Uterus (tissue), 2 donors: ENCODE results near the gene OSBPL1A.

Experiments used
- POLR2A ChIP-seq, 2 donors: fragments of 450-650 bp; IDR thresholded peaks; one replicate each; pipeline ENCODE4 v1.6.1; 2016; ENCODE audit warnings: antibody characterized with exemption in 2 of 2, mild to moderate bottlenecking in 1 of 2, moderate library complexity in 1 of 2
- TF ChIP-seq, protein P1 (sequence below), 4 experiments: fragments of 200-600 bp in 2 of 4; fragments of 450-650 bp in 2 of 4; sonication (generic) in 2 of 4; IDR thresholded peaks; one replicate each; pipeline ENCODE4 v1.5.1; 2016 to 2019; ENCODE audit warnings: antibody characterized with exemption in 4 of 4, mild to moderate bottlenecking in 2 of 4, moderate library complexity in 1 of 4

DNA sequence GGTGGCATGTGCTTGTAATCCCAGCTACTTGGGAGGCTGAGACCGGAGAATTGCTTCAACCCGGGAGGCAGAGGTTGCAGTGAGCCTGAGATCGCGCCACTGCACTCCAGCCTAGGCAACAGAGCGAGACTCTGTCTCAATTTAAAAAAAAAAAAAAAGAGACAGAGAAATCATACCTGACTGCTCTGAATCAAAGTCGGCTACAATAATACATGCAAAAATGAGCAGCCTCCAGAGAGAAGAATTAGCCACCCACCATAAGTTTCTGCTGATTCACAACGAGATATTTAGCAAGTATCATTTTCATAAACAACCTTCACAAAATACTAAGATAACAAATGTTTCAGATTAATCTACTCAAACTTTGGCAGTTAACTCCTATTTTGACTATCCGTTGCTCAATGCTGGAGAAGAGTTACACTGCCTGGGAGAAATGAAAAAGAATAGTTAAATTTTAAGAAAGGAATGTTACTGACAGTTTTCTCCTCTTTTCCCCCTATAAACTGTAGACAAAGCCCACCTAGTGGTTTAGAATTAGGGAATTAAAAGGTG lies 1.5 kb downstream of the OSBPL1A start:
- no peak for TF ChIP-seq POLR2A (IDR thresholded peaks at IDR 0.05)
- TF ChIP-seq, protein P1, sequence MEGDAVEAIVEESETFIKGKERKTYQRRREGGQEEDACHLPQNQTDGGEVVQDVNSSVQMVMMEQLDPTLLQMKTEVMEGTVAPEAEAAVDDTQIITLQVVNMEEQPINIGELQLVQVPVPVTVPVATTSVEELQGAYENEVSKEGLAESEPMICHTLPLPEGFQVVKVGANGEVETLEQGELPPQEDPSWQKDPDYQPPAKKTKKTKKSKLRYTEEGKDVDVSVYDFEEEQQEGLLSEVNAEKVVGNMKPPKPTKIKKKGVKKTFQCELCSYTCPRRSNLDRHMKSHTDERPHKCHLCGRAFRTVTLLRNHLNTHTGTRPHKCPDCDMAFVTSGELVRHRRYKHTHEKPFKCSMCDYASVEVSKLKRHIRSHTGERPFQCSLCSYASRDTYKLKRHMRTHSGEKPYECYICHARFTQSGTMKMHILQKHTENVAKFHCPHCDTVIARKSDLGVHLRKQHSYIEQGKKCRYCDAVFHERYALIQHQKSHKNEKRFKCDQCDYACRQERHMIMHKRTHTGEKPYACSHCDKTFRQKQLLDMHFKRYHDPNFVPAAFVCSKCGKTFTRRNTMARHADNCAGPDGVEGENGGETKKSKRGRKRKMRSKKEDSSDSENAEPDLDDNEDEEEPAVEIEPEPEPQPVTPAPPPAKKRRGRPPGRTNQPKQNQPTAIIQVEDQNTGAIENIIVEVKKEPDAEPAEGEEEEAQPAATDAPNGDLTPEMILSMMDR (IDR thresholded peaks at IDR 0.05), result no peak
